ENCODE results near the gene SYT12.

The SYT12 gene

GRCh38 chr11:67056267-67057204, 33.6 kb downstream of the SYT12 start, which contains the start of gene RHOD:
TSS of gene RHOD (plus strand) at chr11:67056847. CDS start at chr11:67056903, 56 bp downstream.
- DNase-seq = no peak

- no peak for DNase-seq
These were observed 34.3 kb downstream of the SYT12 start for GRCh38 chr11:67057205-67057672.

- no peak for DNase-seq
These were observed 35.6 kb downstream of the SYT12 start for GRCh38 chr11:67058506-67058905.

- DNase-seq = no peak
These were observed 36.7 kb downstream of the SYT12 start for GRCh38 chr11:67059671-67060070.

- DNase-seq = no peak
These were observed 37.2 kb downstream of the SYT12 start for GRCh38 chr11:67060111-67060522.

GRCh38 chr11:67062526-67063373, 39.8 kb downstream of the SYT12 start:
- DNase-seq = no peak

GRCh38 chr11:67066333-67066709, 43.4 kb downstream of the SYT12 start:
- no peak for DNase-seq

GRCh38 chr11:67071420-67072284, 48.7 kb downstream of the SYT12 start:
- DNase-seq = no peak

GRCh38 chr11:67072295-67072694, 49.4 kb downstream of the SYT12 start:
- no peak for DNase-seq

- no peak for DNase-seq
These were observed 51.0 kb downstream of the SYT12 start for GRCh38 chr11:67073908-67074307.

- no peak for DNase-seq
These were observed 53.3 kb downstream of the SYT12 start for GRCh38 chr11:67076202-67076601.

- no peak for DNase-seq
These were observed 56.3 kb downstream of the SYT12 start for GRCh38 chr11:67079065-67079705.

GRCh38 chr11:67082071-67082791, 59.3 kb downstream of the SYT12 start:
- no peak for DNase-seq

- DNase-seq = no peak
These were observed 60.9 kb downstream of the SYT12 start for GRCh38 chr11:67083786-67084366.

GRCh38 chr11:67085617-67086016, 62.7 kb downstream of the SYT12 start:
- DNase-seq = no peak

- no peak for DNase-seq
These were observed 67.8 kb downstream of the SYT12 start for GRCh38 chr11:67090717-67091116.

- DNase-seq = no peak
These were observed 72.2 kb downstream of the SYT12 start for GRCh38 chr11:67095214-67095507.

- no peak for DNase-seq
These were observed 76.0 kb downstream of the SYT12 start for GRCh38 chr11:67098799-67099429.

GRCh38 chr11:67099831-67100324, 76.9 kb downstream of the SYT12 start:
- DNase-seq = no peak

Data from SW 1271 (cell line).